Measurements from ENCODE around the gene PTP4A1. TPM values are rescaled to one million over a fixed set of nuclear protein-coding genes. Genes with fewer than 3 reads are reported as not detected.
"Not testable (repeated sequence)": the region's sequence is repeated elsewhere in the genome, so short reads cannot be mapped to it uniquely, and the experiment has no call there.

The PTP4A1 gene
- polyA plus RNA-seq, 1 of the 3 experiments (the other 2 are of a cell fraction), result 12.5 TPM

- Histone ChIP-seq H2AFZ (ENCODE audit: low read depth) (no peak overlapping the region), H3K79me2 (ENCODE audit: insufficient read depth) (peaks cover 3% of the 10 kb centered on the region; the same call in 1 of the 2 replicates), H3K9me2 (no peaks in the 10 kb centered on the region), H3K4me1 (ENCODE audit: control insufficient read depth in 1 of 2, insufficient read depth in 2 of 2, low read depth in 1 of 2, low read length in 1 of 2) (no peaks in the 10 kb centered on the region), H3K36me3 (replicated peaks in 1 of 2; ENCODE audit: control insufficient read depth in 1 of 2, insufficient read depth in 2 of 2, low read length in 1 of 2) (peaks cover 43 to 48% of the 10 kb centered on the region in 2 experiments), H3F3A (replicated peaks; ENCODE audit: insufficient read depth) (peaks cover 42% of the 10 kb centered on the region), H3K4me2 (no peak overlapping the region), H3K27me3 (ENCODE audit: insufficient read depth) (no peaks in the 10 kb centered on the region), H3K27ac (ENCODE audit: low read depth in 2 of 2, low read length in 1 of 2) (no peak overlapping the region), H4K20me1 (ENCODE audit: insufficient read depth) (no peaks in the 10 kb centered on the region), H3K9ac (no peak overlapping the region), H3K4me3 (ENCODE audit: low read depth in 2 of 2, low read length in 1 of 2) (no peak overlapping the region), H3K9me3 (no peaks in the 10 kb centered on the region)
- TF ChIP-seq MXI1 (IDR thresholded peaks at IDR 0.05; ENCODE audit: low read depth, low read length), result no peak
- TF ChIP-seq POLR2AphosphoS5 (IDR thresholded peaks at IDR 0.05; ENCODE audit: low read depth, low read length), result peak; percentile 6; the same call in 1 of the 2 replicates
- POLR2A ChIA-PET, result no interaction called here
- 91% methylated on average over 4 of the region's 4 CpGs for WGBS (ENCODE audit: low lambda C conversion rate)
- DNase-seq, result no peak
- CTCF ChIA-PET, result interaction anchor here (0.6 to 3.5 kb wide), 3 partner anchors 10 to 39 kb away, joined by 3 to 18 read pairs (median 6); no protein-coding TSS in a partner anchor
Observed at GRCh38 chr6:63584125-63584514, 11.8 kb downstream of the PTP4A1 start.

DNA sequence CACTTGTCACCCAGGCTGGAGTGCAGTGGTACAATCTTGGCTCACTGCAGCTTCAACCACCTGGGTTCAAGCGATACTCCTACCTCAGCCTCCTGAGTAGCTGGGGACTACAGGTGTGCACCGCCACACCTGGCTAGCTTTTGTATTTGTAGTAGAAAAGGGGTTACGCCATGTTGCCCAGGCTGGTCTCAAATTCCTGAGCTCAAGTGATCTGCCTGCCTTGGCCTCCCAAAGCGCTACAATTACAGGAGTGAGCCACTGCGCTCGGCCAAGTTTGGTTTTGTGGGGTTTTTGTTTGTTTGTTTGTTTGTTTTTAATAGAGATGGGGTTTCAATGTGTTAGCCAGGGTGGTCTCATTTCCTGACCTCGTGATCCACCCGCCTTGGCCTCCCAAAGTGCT is 12.3 kb downstream of the PTP4A1 start:
- Histone ChIP-seq H3K4me2 (no peak overlapping the region), H3K4me3 (ENCODE audit: low read depth in 2 of 2, low read length in 1 of 2) (no peak overlapping the region), H3F3A (replicated peaks; ENCODE audit: insufficient read depth) (peaks cover 42% of the 10 kb centered on the region), H3K79me2 (ENCODE audit: insufficient read depth) (no peaks in the 10 kb centered on the region; the same call in 1 of the 2 replicates), H3K36me3 (replicated peaks in 1 of 2; ENCODE audit: control insufficient read depth in 1 of 2, insufficient read depth in 2 of 2, low read length in 1 of 2) (peaks cover 38 to 44% of the 10 kb centered on the region in 2 experiments), H3K27ac (ENCODE audit: low read depth in 2 of 2, low read length in 1 of 2) (no peak overlapping the region), H3K27me3 (ENCODE audit: insufficient read depth) (no peaks in the 10 kb centered on the region), H3K9ac (no peak overlapping the region), H3K9me2 (no peaks in the 10 kb centered on the region), H4K20me1 (ENCODE audit: insufficient read depth) (no peaks in the 10 kb centered on the region), H3K4me1 (ENCODE audit: control insufficient read depth in 1 of 2, insufficient read depth in 2 of 2, low read depth in 1 of 2, low read length in 1 of 2) (no peaks in the 10 kb centered on the region), H2AFZ (ENCODE audit: low read depth) (no peak overlapping the region), H3K9me3 (no peaks in the 10 kb centered on the region)
- over 99% methylated on average over 8 of the region's 8 CpGs for WGBS (ENCODE audit: low lambda C conversion rate)
- ChIA-PET POLR2A (no interaction called here), CTCF (interaction anchor here (0.6 to 3.5 kb wide), 3 partner anchors 11 to 39 kb away, joined by 3 to 18 read pairs (median 6); no protein-coding TSS in a partner anchor)
- no peak for DNase-seq
- TF ChIP-seq GABPA (IDR thresholded peaks at IDR 0.05; ENCODE audit: low read depth) (no peak), CHD2 (IDR thresholded peaks at IDR 0.05; ENCODE audit: low read length, partially characterized antibody) (no peak), YY1 (IDR thresholded peaks at IDR 0.05; ENCODE audit: low read depth) (no peak), PBX3 (IDR thresholded peaks at IDR 0.05) (no peak), EP300 (IDR thresholded peaks at IDR 0.05; ENCODE audit: borderline replicate concordance in 1 of 2, low read depth in 1 of 2, low read length in 1 of 2) (no peak)

- H3K27ac ChIP-seq (ENCODE audit: low read depth in 2 of 2, low read length in 1 of 2); H4K20me1 ChIP-seq (ENCODE audit: insufficient read depth); H3K4me3 ChIP-seq (ENCODE audit: low read depth in 2 of 2, low read length in 1 of 2); POLR2A ChIA-PET; DNase-seq; H3K9me3 ChIP-seq; H3K4me2 ChIP-seq; H3K27me3 ChIP-seq (ENCODE audit: insufficient read depth); H3K79me2 ChIP-seq (ENCODE audit: insufficient read depth); H3K9me2 ChIP-seq; H3K9ac ChIP-seq; H2AFZ ChIP-seq (ENCODE audit: low read depth); H3K4me1 ChIP-seq (ENCODE audit: control insufficient read depth in 1 of 2, insufficient read depth in 2 of 2, low read depth in 1 of 2, low read length in 1 of 2): not testable (repeated sequence)
- H3K36me3 ChIP-seq (replicated peaks in 1 of 2; ENCODE audit: control insufficient read depth in 1 of 2, insufficient read depth in 2 of 2, low read length in 1 of 2), result peaks cover 27 to 33% of the 10 kb centered on the region in 2 experiments
- CTCF ChIA-PET, result interaction anchor here (3.5 kb wide), 1 partner anchor 12 kb away, joined by 18 read pairs; no protein-coding TSS in a partner anchor
- peaks cover 39% of the 10 kb centered on the region for H3F3A ChIP-seq (replicated peaks; ENCODE audit: insufficient read depth)
- 83% methylated on average over 2 of the region's 2 CpGs for WGBS (ENCODE audit: low lambda C conversion rate)
Observed at GRCh38 chr6:63585652-63586051, 13.4 kb downstream of the PTP4A1 start.

Measured in SK-N-SH (cell line).